HG03575 (cell line): ENCODE results near the gene ELK4.

Source experiments
- ATAC-seq: cut with Tn5 transposase; IDR thresholded peaks from one replicate; pipeline ENCODE4 v1.9.1; 2021; ENCODE audit not compliant: unreplicated experiment, insufficient number of reproducible peaks, low FRiP score; ENCODE audit errors: extremely low read depth

ELK4 gene, protein sequence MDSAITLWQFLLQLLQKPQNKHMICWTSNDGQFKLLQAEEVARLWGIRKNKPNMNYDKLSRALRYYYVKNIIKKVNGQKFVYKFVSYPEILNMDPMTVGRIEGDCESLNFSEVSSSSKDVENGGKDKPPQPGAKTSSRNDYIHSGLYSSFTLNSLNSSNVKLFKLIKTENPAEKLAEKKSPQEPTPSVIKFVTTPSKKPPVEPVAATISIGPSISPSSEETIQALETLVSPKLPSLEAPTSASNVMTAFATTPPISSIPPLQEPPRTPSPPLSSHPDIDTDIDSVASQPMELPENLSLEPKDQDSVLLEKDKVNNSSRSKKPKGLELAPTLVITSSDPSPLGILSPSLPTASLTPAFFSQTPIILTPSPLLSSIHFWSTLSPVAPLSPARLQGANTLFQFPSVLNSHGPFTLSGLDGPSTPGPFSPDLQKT

DNA sequence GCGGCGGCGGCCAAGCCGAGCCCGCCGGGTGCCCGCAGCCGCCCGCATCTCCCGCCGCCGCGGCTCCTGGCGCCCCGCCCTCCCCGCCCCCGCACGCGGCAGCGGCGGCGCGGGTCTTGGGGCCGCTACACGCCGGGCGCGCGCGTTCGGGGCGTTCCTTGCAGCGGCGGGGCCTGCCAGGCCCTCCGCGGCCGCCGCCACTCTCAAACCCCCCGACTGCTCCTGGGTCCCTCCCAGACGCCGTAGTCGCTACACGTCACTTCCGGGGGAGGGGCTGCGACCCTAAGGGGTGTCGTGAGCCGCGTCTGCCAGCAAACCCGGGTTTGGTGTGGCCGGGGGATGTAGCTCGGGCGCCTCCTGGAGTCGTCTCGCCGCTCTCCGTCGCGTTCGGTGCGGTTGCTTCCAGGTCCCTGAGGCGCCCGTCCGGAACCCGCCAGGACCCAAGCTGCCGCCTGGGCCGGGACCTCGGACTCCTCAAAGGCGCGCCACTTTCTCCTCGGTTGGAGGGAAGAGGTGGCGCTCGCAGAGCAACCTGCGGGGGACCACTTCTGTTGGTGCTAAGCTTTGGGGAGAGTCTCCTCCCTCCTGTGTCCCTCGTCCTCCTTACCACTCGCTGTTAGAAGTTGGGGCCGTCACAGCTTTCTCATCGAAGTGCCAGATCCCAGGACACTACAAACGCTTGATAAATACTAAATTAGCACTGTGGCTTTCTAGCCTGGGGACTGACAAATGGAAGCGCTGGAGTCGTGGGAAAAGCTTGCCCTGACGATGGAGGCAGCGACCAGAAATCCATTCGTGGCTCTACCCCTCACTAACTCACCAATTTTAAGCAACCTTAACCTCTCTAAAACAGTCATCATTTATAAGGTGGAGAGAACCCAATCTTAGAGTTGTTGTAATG lies at the start of gene ELK4:
ELK4 (minus strand) TSS at position 244 of the 901 bp plus-strand sequence. CDS start 8,129 bp downstream, outside the sequence.
- no peak for ATAC-seq

DNA sequence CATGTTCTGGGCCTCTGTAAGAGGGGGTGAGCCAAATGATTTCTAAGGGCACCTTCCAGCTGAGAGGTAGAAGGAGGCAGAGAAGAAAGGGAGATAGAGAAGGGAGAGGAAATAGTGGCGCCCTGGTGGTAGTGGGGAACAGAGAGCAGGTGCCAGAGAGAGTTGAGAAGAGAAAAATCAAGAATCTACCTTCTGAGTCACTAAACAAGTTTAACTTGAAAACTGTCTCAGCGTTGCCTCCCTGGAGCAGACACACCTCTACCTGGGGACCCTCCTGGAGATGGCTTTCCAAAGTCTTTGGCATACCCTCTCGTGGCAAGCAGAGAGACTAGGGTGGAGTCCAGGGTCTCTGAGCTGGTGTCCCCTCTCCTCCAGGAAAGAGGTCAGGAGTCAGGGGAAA lies 49.6 kb upstream of the ELK4 start:
- no peak for ATAC-seq

DNA sequence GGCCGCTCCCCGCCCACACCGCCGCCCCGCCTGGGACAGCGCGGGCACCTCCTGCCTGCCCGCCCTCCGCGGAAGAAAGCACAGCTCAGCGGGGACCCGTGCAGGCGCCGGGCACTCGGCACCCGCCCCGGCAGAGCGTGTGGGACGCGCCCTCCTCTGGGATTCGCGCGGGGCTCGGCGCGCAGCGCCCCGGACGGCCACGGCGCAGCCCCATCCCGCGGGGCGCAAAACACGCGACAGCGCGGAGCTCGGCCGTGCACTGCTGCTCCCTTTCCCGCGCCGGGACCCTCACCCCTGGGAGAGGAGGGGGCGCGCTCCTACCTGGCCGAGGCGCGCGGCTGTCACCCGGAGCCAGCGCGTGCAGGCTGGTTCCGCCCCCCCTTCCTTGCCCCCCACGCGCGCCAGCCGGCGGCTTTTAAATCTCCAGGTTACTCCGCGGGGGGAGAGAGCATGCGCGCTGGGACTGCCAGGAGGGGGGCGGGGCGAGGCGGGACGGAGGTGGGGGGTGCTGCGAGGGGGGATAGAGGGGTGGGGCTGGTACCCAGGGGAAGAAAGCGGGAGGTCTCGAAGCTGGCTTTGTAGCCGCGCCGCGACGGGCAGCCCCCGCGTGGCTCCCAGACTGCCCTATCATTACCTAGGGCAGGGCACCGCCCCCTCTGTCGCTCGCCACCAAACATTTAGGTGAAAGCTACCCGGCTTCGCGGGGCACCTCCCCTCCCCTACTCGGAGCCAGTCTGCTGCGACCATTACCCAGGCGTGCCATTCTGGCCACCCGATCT lies 48.5 kb upstream of the ELK4 start, which contains the start of gene SLC45A3:
SLC45A3 (minus strand) TSS at position 437 of the 779 bp plus-strand sequence. CDS start 15,853 bp downstream, outside the sequence.
- no peak for ATAC-seq

DNA sequence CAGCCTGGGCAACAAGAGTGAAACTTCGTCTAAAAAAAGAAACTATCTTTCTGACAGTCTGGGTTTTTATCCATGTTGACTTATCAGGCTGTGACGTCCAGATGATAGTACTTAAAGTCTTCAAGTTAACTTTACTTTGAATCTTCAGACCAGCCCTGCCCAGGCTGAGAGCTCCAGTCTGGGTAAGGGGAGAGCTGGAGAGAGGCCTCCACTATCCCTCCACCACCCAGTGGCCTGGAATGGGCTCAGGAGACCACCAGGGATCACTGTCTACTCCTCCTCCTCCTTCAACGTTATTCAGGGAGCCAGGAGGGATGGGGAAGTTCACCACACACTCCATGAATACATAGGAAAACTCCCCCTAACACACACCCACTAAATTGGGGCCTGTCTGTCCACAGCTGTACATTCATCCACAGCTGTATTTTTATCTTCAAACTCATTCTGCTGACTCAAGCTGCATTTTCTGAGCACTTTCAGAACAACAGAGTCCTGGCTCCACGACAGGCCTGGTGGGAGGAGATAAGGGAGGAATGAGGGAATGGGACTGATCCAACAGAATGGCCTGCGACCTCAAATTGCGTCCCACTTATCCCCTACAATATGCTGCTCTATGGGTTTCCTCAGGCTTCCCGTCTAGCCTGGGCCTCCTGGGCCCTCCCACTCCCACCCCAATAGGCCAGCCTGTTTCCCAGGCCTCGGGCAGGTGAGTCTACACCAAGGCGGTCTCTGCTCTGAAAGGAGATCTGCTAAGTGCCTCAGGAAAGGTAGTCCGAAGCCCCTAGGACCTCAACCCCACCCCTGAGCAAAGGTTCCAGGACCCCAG lies 46.7 kb upstream of the ELK4 start:
- no peak for ATAC-seq

DNA sequence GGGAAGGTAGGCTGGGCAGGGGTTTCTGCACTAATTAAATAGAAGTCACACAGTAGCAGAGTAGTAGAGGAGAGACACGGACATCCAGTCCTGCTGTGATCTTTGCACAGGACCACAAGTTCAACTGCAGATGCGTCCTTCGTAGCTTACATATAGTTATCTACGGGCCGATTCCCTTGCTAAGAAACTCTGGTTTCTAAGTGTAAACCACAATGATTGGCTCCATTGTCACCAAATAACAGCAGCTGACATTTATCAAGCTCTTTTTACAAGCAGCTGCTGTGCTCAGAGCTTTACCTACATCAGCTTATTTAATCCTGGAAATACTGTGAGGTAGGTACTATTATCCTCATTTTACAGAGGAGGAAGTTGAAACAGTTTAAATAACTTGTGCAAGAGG lies 45.4 kb upstream of the ELK4 start:
- ATAC-seq, result no peak

DNA sequence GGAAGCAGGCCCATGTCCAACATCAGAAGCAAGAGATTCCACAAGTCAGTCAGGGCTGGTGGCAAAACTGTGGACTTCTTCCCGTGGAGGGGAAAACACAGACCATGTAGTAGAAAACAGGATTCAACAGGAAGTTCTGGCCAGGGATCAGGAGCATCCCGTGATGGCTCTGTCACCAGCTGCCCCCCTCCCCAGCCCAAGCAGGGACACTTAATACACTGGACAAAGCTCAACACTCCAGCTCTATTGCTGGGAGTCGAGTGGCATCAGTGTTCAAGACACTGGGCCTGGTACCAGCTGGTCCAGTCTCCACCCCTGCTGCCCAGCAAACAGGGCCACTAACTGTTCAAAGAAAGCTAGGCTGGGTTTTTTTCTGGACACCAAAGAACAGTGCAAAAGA lies 44.8 kb upstream of the ELK4 start:
- no peak for ATAC-seq

DNA sequence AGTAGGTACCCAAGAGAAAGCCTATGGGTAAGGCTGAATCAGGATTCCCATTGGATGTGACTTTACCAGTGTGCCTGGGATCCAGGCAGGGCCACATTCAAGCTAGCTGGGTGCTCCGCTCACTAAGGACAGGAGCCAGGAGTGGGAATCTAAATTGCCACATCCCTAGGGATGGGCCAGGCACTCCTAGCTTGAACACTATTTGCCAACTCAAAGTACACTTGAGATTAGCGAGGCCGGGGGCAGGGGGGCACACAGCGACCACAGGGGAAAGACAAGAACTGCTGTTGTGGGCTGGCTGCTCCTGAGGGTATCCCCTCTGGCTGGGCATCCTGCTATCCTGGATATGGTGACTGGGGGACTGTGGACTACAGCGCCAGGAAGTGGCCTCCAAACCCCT lies 44.2 kb upstream of the ELK4 start:
- no peak for ATAC-seq

DNA sequence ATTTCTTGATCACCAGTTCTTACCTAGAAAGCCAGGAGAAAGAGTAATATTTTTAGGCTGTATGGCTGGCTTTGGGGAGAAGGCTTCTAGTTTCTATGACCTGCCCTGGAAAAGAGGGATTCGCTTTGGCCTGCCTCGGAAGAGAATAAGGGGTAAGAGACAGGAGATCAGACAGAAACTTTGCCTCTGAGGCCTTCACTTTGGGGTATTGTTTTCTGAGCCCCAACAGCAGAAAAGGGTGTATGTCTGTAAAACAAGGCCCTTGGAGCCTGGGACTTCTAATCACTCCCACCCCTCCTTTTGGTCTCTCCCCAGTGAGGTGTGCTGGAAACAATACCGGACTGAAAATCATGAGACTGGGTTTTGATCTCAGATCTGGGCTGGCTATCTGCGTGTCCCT lies 43.4 kb upstream of the ELK4 start:
- no peak for ATAC-seq

DNA sequence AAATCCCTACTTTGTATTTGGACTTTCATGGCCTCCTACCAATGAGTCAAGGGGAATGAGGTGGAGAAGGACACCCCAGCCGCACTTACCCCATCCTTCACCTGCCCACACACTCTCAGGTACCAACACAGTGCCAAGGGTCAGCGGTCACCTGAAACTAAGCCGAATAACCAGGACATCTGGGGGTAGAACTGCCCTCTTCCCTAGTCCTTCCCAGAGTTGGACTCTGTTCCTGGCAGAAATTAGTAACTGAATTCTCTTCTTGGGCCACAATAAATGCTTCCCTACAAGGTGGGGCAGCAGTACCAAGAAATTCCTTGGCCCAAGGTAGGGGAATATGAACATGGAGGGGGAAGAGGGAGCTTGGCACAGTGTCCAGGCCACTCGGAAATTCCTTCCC lies 41.2 kb upstream of the ELK4 start:
- no peak for ATAC-seq

DNA sequence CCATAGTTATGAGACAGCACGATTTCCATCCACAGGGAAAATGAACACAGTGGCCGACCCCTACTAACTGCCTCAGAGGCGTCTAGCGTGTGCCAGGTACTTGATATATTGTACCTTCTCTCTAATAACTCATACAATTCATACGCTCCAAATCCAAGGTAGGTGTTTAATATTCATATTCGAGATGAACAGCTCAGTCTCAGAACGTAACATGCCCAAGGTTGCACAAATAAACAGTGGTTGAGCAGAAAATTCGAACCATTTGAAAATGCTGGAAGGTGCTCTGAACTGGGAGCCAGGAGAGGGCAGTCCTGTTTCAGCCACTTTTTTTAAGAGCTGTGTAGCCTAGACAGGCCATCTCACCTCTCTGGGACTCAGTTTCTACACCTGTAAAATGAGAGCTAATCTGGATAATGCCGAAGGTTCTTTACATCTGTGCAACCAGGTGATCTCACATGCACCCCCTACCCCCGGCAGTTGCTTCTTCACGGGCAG lies 40.6 kb upstream of the ELK4 start:
- no peak for ATAC-seq

DNA sequence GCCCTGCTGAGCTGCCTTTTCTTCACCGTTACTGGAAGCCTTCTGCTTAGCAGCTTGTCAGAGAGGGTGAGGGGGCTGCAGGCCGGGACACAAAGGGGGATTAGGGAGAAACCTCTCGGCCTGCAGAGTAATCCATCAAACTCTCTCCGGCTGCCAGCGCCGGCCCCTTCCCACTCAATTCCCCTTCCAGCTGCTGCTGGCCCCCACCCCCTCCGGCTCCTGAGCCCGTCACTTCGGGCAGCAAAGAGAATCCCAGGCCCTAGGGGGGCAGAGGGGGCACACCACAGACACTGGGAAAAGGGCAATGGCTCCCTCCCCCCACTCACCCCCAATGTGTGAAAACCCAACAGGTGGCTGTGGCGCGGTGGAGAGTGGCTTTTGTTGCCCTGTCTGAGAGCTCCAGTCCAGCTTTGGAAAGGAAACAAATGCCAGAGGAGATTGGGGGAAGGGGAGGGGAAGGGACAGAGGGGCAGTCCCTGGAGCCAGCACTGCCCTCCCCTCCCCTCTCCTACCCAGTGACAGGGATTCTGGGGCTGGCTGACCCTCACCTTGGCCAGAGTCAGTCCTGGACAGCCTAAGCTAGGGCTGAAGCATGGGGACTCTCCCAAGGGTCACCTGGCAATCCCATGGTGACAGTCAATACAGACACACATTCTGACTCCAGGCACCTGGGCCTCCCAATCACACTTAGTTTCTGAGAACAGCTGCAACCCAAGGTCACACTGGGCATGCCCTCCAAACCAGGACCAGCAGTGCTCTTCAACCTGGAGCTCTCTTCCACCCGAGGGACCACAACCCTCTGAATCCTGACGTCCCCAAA lies 39.0 kb upstream of the ELK4 start:
- ATAC-seq, result no peak

DNA sequence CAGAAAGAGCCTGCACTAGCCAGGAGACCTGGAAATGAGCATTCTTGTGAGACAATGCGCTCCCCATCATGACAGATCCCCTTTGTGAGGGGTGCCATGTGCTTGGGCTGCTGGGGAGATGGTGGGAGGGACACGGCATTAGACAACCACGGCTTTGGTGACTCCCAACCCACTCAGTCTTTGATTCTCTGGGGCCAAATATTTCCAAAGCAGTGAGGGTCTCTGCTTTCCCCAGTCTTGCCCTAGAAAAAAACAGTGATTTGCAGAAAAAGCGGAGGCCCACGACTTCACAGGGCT lies 38.3 kb upstream of the ELK4 start:
- ATAC-seq, result no peak

DNA sequence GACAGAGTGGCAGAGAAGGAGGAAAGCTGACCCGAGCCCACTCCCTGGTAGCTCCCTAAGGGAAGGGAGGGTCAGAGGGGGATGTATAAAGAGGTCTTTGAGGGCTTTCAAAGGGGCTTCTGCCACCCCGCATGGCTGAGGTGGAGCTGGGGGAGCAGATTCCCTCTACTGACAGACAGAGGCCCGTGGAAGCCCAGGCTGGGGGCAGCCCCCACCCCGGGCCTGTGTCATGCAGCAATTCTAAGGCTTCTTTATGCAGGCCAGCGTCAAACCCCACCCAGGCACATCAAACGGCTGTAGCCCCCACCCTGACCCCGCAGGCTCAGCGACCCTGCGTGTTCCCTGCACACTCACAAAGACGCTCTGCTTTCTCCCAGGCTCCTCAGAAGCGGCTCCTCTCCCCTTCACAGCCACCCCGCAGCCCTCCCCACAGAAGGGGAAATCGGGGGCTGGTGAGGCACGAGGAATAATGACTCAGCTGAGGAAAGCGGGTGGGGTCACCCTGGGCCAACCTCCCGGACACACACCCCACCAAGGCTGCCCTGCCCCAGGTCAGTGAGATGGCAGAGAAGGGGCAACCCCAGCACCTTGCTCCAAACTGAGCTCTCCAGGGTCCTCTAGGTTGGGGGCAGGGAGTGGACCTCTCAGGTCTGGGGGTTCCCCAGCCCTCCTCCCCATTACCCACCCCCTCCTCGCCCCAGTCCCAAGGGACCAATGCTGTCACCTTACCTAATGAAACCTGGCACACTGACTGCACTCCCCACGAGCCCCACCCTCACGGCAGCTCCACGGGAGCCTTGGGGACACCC lies 37.7 kb upstream of the ELK4 start:
- no peak for ATAC-seq

DNA sequence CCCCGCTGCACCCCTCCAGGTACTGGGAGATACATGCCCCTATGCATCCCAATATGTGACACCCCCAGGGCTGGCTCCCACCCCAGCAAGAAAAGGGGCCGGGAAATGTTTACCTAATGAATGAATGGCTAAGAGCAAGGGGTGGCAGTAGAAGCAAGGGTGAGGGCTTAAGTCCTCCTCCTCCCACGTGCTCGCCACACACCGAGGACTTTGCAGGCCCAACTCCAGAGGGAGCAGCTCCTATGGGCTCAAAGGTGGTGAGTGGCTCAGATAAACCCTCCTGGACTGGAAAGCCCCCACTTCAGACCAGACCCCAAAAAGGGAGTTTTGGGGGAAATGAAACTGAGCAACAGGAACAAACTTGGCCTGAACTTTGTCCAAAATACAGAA lies 37.1 kb upstream of the ELK4 start:
- no peak for ATAC-seq

DNA sequence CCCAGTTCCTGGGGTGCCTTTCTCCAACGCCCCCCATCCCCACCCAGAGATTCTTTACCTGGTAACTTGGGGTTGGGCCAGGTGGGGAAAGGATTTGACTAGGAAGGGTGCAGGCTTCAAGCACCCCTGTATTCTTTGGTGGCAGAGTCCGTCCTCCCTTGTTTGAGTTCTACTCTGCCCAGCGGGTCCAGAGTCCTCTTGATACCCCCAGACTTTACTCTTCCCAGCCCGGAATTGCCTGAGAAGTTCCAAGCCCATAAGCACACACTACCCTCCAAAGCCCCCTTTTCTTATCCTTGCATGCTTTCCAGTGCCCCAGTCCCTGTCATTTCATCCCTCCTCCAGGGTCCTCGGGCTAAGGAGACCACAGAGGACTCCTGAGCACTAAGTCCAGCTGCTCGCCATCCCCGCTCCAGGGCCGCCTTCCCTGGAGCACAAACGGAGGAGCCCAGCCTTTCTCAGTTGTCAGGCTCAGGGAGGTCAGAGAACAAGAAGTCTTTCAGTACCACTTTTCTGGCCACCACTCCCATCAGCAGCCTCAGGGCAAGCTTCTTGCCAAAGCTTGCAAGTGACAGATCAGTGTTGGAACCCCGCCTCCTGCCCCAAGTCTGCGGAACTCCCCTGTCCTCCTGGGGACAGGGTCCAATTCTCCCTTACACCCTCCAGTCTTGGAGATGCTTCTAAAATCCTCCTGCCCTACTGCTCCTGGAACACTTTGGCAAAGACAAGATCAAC lies 36.3 kb upstream of the ELK4 start:
- no peak for ATAC-seq

DNA sequence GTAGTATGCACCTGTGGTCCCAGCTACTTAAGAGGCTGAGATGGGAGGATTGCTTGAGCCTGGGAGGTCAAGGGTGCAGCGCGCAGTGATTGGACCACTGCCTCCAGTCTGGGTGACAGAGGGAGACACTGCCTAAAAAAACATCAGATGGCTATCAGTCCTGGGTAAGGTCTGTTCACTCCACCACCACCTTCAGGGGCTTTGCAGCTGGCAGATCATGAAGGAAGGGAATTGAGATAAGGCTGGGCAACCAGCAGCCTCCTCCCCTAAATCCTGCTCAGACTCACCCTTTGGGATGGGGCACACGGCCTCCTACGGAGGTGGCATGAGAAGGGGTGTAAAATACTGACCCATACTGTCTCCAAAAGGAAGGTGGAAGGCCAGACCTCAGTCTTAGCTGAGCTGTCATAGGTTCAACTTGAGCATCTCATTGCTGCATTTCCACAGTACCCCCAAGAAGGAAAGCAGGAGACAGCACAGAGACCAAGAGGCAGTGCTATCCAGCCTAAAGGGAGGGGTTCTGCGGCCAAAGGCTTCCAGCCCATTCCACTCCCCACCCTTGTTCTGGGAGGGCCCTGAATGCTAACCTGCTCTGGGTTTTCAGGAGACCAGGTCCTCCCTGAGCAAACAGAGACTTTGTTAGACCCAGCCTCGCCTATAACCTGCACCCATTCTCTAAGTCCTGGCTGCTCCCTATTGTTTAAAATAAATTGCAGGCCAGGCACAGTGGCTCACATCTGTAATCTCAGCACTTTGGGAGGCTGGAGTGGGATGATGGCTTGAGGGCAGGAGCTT lies 34.8 kb upstream of the ELK4 start:
- ATAC-seq, result no peak
